Stimulated activated naive CD8-positive, alpha-beta T cell treated with anti-CD3 and anti-CD28 coated beads, Interleukin-15, Interleukin-2, amounts not matched to agents 100 U/mL and 50 U/mL, for 24 hours (primary cell): ENCODE results near the gene CNR1.

Source experiments
- ATAC-seq: fragments of 150-1000 bp; cut with Tn5 transposase; one replicate; pipeline ENCODE4 v1.10.0; 2021
- DNase-seq: peaks from one replicate; pipeline ENCODE4 v3.0.0; 2021

Gene CNR1

DNA sequence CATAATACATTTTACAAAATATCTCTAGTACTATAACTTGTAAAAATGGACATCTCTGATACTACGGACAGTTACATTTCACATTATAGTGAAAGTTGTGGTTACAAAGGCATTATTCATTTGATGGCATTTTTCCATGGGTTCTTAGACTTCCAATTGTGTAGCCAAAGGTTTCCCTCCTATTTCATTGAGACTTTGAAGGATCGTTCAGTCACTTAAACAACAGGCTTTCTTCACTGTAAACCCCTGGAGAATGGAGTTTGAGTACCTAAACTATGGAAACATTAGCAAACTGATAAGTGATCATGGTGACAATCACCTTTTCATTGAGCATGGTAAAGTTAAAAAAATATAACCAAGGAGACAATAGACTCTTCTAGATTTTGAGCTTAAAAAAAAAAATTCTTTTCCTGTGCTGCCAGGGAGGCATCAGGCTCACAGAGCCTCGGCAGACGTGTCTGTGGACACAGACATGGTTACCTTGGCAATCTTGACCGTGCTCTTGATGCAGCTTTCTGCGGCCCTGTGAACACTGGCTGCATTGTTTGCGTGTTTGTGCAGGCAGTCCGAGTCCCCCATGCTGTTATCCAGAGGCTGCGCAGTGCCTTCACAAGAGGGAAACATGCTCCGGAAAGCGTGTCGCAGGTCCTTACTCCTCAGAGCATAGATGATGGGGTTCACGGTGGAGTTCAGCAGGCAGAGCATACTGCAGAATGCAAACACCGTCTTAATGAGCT lies 22.6 kb downstream of the CNR1 start:
- ATAC-seq (no peak), DNase-seq (no peak)

GRCh38 chr6:88142297-88142668 lies 23.9 kb downstream of the CNR1 start:
- DNase-seq (no peak), ATAC-seq (no peak)

DNA sequence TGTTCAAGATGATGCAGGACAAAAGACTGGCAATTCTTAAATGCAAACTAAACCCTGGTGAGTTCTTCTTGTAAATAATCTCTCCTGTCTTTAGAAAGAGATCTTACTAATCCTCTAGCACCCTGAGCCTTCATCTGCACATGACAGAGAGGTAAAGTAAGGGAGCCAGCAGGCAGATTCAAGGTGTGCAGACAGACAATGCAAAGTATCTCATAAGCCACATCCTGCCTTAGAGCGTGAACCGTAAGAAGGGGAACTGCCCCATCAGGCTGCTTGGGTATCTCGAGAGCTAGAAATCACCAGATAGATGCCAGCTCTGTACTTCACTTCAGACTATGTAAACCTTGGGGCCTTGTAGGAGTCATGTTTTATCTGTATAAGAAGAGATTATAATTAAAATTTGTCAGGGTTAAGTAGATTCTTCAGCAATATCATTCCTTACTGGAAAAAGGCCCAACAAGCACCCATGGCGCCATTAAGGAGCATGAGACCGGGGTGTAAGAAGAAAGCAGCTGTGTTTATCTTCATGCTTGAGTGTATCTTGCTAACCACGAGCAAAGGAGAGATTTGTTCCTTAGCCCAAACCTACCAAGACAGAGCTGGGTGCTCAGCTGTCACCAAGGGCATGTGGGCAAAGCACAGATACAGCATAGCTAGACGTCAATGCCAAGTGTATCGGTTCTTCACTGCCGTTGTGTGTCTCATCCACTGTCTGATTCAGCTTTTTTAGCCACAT lies 24.4 kb downstream of the CNR1 start:
- ATAC-seq: peak; percentile 46
- DNase-seq: peak; percentile 7

DNA sequence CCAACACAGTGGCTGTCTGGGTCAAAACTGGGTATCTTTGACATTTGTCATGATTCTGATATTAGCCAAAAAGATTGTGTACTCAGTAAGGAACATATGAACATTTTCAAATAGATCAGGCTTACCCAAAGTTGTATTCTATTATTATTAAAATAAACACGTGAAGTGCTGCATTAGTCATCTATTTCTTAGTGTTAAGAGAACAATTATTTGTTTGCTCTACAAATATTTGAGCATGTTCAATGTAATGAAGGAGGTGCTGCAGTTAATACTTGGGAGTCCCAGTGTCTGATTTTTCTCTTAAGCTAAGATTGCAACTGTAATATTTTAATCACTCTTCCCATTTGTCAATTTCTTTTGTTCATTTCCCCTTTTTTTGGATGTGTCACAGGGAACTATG lies 28.2 kb downstream of the CNR1 start:
- no peak for ATAC-seq
- DNase-seq: no peak

- ATAC-seq (peak; percentile 36), DNase-seq (no peak)
Observed at GRCh38 chr6:88135578-88136114, 30.5 kb downstream of the CNR1 start.

- ATAC-seq: no peak
- DNase-seq: no peak
Observed at GRCh38 chr6:88134575-88134974, 31.6 kb downstream of the CNR1 start.

GRCh38 chr6:88133718-88134117 lies 32.4 kb downstream of the CNR1 start:
- ATAC-seq: no peak
- no peak for DNase-seq

- no peak for DNase-seq
- no peak for ATAC-seq
Observed at GRCh38 chr6:88124925-88125557, 41.1 kb downstream of the CNR1 start.

GRCh38 chr6:88120635-88121034 lies 45.5 kb downstream of the CNR1 start:
- ATAC-seq: no peak
- no peak for DNase-seq

- ATAC-seq: no peak
- no peak for DNase-seq
Observed at GRCh38 chr6:88119769-88120168, 46.4 kb downstream of the CNR1 start.

DNA sequence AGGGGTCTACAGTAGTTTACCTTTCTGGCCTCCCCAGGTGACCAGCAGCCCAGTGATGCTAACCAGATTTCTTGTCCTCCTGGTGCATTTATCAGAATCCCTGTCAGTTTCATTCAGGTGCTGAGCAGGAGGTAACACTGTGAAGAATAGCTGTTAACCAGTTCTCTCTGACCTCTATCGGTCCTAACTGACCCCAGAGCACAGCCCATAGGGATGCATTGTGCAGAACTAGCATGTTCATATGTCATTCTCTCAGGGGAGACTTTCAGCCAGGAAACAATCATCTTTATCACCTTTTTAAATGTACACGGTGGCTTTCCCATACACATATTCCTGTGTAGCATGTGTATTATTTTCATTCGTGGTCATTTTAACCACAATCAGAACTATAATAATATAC lies 49.9 kb downstream of the CNR1 start:
- no peak for DNase-seq
- no peak for ATAC-seq

- no peak for ATAC-seq
- DNase-seq: no peak
Observed at GRCh38 chr6:88115307-88115706, 50.8 kb downstream of the CNR1 start.

- ATAC-seq (no peak), DNase-seq (no peak)
Observed at GRCh38 chr6:88114838-88115237, 51.3 kb downstream of the CNR1 start.

DNA sequence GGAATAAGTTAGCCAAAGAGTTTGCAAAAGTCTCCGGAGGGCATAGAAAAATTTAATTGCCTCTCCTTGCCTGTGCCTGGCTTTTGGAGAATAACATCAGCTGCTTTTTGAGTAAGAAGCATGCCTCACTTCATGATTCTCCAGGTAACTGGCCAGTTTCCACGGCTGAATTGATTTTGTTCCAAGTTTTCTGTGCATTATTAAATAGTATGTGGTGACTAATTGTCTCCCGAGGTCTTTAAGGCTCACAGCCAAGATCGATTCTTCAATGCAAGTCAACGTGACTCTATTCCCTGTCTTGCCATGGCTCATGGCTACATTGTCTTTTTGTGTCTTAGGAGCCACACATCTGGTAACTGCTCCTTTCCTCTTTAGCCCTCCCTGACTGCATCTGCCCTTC lies 54.2 kb downstream of the CNR1 start:
- DNase-seq (no peak), ATAC-seq (no peak)

GRCh38 chr6:88107241-88107640 lies 58.9 kb downstream of the CNR1 start:
- DNase-seq: no peak
- no peak for ATAC-seq

DNA sequence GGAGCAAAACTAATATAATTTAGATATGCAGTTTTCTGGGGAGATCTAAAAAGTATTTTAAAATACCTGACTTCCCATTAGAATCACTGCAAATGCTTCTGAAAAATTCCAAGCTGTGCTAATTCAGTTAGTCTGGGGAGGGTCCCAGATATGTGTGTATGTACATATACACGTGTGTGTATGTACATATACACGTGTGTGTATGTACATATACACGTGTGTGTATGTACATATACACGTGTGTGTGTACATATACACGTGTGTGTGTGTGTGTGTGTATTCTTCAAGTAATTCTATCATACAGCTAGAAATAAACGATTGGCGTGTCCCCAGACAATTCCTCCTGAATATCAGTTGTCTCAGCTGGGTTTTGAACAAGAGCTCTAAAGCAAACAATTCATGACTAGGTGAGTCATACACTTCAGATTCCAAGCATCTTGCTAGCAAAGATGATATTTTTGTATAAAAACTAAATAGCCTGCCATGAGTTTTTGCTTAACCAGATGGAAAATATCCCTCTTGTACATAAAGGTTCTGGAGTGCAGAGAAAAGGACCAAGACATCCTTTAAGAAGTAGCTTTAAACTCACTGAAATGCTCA lies 60.3 kb downstream of the CNR1 start:
- ATAC-seq: no peak
- DNase-seq: no peak
